Fibroblast of skin of back (primary cell): ENCODE results near the gene RNASEH2B.
A peak's percentile ranks its signal among the peaks of the same experiment; 100 is the strongest.

Source experiments
- DNase-seq: peaks from one replicate; pipeline ENCODE4 v3.0.0-alpha.2; 2013

RNASEH2B gene

GRCh38 chr13:50907781-50908180, 1.8 kb upstream of the RNASEH2B start:
- DNase-seq = no peak

DNA sequence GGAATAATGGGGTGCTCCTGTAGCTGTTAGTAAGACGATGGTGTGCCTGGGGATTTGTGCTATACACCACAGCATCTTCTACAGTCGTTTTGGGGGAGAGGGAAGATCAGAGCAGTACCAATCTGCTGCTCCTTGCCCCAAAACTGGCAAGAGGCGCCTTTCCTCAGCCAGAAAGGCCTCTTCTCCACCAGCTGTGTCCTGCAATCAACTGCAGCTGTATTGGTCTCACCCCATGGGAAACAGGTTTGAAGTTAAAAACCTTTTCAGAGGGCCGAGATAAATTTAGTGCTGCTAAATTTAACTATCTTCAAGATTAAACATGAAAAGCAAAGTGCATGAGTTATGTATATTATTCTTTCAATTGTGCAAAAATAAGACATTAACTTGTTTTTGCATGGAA, 1.2 kb upstream of the RNASEH2B start:
- no peak for DNase-seq

DNA sequence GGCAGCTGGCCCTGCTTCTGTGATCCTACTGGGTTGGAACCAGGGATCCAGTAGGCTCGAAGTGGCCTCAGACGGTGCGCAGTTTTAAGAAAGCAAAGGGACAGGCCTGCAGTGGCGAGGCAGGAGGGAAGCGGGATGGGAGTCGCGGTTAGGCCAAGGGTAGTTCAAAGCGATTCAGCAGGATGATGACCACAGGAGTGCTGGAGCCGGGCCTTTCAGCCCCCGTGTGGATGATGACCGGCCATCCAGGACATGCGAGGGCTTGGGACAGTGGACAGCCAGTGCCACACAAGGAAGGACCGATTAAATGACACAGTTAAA, 854 bp downstream of the RNASEH2B start:
- peak; percentile 55 for DNase-seq

- peak; percentile 15 for DNase-seq
These were observed 1.6 kb downstream of the RNASEH2B start for GRCh38 chr13:50911081-50911631.

DNA sequence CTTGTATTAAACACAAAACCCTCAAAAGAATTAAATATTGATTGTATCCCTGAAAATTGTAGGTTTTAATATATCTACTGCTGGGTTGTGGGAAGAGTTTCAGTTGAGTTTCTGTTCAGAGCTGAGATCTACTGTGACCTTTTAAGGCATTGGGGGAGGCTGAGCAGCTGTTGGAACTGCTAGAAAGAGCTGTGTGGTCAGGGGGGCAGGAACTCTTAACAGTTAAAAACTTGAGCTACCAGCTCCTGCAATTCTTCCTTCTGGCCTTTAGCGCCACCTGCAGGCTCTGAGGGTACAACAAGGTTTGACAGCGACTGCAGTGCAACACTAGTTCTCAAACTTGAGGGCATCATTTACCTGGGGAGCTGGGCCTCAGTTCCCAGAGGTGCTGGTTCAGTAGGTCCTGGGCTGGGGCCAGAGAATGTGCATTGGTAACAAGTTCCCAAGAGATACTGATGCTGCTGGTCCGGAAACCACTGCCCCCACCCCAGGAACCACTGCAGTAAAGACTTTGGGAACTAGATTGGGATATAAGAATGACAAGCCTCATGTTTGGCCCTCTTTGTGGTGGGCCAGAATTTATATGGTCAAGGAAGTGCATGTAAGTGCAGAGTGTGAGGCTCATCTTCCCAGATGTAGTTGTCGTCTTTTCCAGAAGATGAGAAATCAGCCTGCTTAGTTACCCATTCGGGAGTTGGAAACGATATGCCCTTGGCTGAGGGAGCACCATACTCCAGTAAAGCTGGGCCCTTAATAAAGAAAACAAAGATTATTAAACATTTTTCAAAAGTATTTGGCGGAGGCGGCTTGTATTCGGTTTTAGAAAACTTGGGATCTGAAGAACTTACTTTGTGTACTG, 2.6 kb downstream of the RNASEH2B start:
- DNase-seq = peak; percentile 91

GRCh38 chr13:50912851-50913250, 3.3 kb downstream of the RNASEH2B start:
- DNase-seq = no peak

DNA sequence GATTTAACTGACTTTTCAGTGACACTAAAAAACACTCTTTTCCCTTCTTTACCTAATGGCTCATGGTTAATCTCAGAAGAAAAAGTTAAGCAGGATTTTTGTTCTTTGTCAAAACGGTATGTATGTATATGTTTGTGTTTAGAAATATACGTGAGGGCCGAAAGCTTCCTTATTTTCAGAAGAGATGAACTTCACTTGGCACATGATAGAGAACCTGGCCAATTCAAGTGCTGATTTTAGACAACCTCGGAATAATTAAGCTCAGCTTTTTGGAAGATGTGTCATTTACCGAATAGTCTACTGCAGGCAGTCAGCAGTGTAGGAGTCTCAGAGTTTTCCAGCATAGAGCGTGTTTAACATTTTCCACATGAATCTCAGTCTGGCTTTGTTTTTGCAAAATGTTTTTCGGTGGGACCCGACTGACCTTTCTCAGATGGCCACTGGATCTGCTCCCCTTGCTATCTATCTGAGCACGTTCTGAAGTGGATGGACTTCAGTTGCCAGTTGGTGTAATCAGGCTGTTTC, 4.6 kb downstream of the RNASEH2B start:
- no peak for DNase-seq

DNA sequence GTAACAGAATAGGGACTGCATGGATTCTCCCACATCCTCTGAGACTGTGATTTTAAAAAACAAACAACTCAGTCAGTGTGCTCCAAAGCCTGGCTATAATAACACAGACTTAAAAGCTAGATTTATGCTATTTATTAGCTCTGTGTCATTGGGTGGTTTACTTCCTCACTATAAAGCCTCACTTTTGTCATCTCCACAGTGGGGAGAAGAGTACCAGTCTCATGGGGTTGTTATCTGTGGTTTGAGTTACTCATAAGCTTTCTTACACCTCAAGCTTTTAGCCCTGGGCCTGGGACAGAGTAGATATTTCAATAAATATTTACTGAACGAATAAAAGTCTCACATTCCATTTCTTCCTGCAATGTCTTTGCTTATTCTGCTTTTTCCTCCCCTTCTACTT, 5.3 kb downstream of the RNASEH2B start:
- DNase-seq = peak; percentile 56

DNA sequence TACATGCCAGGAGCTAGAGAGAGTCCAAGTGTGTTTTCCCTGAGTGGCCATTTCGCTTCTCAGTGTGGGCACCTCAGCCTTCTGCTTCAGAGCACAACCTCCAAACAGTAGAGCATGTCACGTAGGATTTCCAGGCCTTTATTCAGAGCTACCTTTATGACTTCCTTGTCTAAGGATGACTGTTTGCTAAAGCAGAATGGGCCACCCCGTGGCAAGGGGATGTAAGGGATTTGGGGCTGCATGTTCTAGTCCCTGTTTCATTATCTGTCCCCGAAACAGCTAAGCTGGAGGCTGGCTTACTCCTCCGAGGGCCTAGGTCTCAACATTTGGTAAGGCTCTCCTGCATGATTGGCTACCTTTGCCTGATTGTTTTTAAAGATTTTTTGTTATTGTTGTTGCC, 6.0 kb downstream of the RNASEH2B start:
- DNase-seq = no peak

- no peak for DNase-seq
These were observed 7.2 kb downstream of the RNASEH2B start for GRCh38 chr13:50916701-50917184.

DNA sequence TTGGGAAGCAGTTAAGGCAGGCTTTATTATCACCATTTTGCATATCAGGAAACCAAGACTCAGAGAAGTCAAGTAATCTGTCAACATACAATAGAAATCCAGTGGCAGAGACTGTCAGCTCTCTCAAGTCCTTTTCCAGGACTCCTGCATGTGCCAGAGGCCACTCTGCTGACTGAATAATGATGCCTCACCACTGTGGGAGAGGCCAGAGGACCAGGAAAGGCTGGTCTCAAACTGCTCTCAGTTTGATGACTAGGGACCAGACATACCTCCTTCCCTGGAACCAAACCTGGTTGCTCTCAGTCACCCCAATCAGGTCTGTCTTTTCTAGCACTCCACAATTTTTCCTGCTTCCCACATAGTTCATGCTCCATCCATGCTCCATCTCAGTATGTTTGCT, 8.0 kb downstream of the RNASEH2B start:
- DNase-seq = no peak

DNA sequence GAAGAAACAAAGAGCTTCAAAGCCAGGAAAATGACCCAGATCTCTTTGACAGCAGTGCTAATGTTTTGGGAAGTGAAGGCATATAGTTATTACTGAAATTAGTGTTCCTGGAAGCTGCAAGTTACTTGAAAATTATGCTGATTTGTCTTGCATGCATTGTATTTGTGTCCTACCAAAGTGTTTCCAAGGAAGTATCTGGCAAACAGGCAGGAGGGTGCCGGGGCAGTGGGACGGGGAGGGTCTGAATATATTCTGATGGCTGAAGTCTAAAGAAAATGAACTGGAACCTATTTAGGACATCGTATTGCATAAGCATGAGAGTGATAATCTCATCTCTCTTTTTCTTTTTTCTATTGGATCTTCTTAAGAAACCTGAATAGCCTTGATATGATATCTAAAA, 9.0 kb downstream of the RNASEH2B start:
- DNase-seq = no peak

DNA sequence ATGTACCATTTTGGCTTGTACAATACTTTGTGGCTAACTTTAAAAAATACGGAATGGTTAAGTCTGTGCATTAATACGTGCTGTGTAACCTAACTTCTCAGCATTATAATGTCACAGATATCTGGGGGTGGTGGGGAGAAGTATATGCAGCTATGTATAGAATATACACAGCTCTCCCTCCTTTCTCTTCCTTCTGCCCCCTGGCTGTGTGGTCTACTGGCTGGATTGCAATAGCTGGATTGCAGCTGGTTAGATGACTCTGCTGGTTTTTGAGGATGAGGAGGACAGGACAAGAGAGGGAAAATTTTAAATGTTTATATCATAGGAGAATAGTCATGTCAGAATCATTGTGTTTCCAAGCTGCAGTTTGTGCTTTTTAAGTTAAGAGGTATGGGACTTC, 9.7 kb downstream of the RNASEH2B start:
- DNase-seq = no peak

DNA sequence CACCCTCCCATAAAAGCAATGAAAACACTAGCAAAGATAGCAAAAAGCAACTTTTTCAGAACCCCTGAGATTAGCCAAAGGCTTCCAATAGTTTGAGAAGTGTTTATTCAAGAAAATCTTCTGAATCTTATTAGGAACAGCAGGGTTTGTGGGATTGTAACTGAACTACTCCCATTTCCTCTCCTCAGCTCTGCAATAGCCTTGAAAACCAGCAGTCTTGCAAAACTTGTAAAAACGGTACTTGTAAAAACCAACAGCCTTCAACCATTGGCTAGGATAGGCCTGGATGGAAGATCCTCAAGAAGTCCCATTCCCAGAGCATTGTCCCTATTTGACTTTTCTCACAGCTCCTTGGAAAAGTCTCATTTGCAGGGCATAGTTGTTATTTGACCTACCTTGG, 12.1 kb downstream of the RNASEH2B start:
- no peak for DNase-seq

- no peak for DNase-seq
These were observed 13.7 kb downstream of the RNASEH2B start for GRCh38 chr13:50923272-50923671.

DNA sequence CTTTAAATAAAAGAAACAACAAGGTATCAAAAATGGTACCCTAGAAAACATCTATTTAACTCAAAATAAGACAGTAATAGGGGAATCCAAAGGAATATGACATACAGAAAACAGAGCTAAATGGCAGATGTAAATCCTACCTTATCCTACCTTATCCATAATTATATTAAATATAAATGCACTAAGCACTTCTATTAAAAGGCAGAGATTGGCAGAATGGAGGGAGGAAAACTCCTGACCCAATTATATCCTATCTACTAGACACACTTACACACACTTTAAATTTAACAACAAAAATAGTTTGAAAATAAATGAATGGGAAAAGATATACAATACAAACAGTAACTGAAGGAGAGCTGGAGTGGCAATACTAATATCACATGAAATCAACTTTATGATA, 14.4 kb downstream of the RNASEH2B start:
- no peak for DNase-seq

GRCh38 chr13:50927701-50928100, 18.1 kb downstream of the RNASEH2B start:
- DNase-seq = no peak

- DNase-seq = no peak
These were observed 18.5 kb downstream of the RNASEH2B start for GRCh38 chr13:50928102-50928501.

DNA sequence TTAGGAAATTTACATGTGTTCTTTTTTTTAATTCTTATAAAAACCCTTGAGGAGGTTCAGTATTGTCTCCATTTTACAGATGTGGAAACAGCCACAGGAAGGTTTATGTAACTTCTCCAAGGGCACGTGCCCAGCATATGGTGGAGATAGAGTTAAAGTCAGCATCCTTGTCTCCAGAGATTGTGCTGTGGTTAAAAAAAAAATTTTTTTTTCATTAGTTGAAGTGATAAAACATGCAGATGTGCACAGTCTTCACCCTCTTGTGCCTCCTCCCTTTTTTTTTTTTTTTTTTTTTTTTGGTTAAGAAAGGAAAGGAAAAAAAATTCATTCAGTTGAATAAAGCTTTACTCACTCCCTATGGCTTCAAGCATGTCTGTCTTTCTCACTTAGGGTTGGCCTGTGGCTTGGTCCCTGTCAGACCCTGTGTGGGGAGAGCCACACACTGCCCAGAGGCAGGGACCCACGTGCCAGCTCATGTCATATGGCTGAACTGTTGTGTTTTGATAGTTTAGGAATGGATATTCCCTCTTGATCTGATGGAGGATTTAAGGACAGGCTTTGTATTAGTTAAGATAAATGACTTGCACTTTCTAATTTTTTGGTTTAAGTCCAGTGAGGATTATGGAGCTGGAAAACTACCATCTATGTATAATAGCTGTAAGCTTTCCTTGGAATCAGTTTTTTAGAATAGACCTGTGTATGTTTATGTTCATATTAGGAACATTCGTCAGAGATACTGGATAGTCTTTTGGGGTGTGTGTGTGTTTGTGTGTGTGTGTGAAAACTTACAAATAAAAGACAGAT, 19.3 kb downstream of the RNASEH2B start:
- DNase-seq = no peak

DNA sequence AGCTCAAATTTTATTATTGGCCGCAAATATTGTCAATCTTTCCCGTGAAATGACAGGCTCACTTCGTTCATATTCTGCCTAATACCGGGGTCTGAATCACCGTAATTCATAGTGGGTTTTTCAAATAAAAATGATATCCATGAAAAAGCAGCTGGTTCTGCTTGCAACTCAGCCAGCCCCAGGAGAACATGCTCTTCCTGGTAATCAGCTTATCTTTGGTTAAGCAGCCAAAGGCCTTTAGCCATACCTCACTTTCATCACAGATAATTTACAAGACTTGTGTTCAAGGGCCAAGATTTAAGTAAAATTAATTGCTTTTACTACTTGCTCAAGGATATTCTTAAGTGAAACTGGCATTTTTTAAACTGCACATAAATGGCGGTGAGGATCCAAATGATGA, 22.5 kb downstream of the RNASEH2B start:
- no peak for DNase-seq

DNA sequence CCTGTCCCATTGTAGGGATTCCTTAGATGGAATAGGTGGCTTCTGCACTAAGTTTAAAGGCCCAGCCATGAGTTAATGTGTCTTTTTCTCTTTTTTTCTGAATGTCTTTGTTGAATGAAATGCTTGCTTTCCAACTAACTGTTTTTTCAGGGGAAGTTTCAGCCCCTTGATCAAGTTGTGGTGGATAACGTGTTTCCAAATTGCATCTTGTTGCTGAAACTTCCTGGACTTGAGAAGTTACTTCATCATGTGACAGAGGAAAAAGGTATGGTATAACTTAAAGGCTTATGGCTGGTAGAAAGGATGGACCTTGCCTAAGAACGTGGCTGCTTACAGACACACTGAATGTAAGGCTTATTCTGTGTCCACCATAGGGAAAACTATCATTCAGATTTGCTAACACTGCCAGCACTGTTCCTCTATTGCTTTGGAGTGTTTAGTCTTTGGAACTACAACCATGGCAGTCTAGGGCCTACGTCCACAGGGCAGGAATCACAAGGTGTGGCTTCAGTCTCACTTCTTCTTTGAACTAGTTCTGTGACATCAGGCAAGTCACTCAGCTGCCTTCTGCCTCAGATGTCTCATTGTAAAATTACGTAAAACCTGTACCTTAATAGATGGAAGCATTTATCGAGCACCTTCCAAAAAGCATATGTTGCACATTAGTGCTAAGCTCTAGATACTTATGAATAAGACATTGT, 25.3 kb downstream of the RNASEH2B start:
- DNase-seq = no peak

DNA sequence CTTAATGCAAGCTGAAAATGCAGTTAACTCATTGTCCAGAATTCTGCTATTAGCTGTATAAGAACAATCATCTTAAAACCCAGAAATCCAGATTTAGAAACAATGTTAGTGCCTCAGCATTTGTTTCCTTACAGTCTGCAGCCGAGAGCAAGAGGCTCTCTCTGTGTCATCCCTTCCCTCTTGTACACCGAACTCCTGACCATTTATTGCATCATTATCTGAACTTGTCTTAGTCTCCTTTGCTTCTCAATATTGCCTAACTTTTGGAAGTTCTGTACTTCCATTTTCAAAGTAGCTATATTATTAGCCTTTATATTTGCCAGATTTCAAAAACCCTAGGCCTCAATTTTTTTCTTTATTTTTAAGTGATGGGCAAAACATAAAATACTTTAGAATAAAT, 27.1 kb downstream of the RNASEH2B start:
- DNase-seq = no peak

DNA sequence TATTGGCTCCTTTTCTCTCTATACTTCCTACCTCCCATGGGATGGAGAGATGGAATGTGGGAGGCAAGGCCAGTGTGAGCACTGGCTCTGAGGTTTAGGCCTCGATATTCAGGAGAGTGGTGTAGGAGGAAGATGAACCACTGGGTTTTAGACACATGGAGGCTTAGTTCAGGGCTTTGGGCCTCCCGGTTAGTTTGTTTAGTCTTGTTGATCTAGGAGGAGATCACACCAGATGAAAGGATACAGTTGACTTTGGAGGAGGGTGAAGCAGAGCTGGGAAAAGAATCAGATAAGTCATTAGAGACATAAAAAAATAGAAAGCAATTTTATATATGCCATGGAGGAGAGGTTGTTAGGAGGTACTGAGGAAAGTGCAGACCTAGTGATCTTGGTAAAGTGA, 30.9 kb downstream of the RNASEH2B start:
- DNase-seq = no peak
